HG03025 (cell line): Measurements from ENCODE around the gene CR1.
"Not testable (repeated sequence)": the region's sequence is repeated elsewhere in the genome, so short reads cannot be mapped to it uniquely, and the experiment has no call there.

Experiments used
- ATAC-seq: cut with Tn5 transposase; IDR thresholded peaks from one replicate; pipeline ENCODE4 v1.9.1; 2021; ENCODE audit warnings: mild to moderate bottlenecking, moderate library complexity; ENCODE audit not compliant: unreplicated experiment, low FRiP score

The CR1 gene

DNA sequence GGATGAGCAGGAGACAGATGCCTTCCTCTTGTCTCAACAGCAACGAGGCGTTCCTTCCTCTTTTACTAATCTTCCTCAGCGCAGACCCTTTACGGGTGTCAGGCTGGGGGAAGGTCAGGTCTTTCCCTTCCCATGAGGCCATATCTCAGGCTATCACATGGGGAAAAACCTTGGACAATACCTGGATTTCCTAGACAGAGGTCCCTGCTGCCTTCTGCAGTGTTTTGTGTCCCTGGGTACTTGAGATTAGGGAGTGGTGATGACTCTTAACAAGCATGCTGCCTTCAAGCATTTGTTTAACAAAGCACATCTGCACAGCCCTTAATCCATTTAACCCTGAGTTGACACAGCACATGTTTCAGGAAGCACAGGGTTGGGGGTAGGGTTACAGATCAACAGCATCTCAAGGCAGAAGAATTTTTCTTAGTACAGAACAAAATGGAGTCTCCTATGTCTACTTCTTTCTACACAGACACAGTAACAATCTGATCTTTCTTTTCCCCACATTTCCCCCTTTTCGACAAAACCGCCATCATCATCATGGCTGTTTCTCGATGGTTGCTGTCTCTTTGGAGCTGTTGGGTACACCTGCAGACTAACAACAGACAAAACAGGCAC, 139.7 kb downstream of the CR1 start:
- ATAC-seq = not testable (repeated sequence)

DNA sequence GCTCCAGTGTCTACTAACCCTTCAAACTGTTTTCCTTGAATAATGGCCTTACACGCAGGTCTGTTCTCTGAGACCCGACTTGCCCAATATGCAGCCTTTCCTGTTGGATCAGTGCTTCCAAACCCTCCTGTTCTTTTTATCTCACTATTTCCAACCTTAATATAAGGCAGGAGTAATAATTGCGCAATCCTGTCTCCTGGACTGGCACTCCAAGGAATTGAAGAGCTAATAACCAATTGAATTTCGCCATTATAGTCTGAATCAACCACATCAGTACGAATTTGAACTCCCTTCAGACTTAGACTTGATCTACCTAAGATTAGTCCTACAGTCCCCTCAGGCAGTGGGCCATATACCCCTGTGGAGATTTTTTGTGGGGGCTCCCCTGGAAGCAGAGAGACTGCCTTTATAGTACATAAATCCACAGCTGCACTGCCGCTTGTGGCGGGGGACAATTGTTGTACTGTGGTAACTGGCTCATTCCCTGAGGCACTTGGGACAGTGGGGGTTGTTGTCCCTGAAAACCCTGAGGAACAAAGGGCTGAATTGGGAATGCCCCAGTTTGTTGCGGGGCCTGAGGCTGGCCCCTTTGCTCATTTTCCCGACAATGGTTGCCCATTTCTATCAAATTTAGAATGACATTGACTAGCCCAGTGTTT, 142.7 kb downstream of the CR1 start:
- not testable (repeated sequence) for ATAC-seq

DNA sequence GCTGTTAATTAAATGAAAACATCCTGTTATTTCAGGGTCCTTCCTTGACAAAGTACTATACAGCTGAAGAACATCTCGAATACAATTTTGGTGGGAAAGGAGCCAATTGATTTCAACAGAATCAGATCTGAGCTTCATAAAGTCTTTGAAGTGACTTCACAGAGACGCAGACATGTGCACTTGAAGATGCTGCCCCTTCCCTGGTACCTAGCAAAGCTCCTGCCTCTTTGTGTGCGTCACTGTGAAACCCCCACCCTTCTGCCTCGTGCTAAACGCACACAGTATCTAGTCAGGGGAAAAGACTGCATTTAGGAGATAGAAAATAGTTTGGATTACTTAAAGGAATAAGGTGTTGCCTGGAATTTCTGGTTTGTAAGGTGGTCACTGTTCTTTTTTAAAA, 143.4 kb downstream of the CR1 start:
- not testable (repeated sequence) for ATAC-seq

DNA sequence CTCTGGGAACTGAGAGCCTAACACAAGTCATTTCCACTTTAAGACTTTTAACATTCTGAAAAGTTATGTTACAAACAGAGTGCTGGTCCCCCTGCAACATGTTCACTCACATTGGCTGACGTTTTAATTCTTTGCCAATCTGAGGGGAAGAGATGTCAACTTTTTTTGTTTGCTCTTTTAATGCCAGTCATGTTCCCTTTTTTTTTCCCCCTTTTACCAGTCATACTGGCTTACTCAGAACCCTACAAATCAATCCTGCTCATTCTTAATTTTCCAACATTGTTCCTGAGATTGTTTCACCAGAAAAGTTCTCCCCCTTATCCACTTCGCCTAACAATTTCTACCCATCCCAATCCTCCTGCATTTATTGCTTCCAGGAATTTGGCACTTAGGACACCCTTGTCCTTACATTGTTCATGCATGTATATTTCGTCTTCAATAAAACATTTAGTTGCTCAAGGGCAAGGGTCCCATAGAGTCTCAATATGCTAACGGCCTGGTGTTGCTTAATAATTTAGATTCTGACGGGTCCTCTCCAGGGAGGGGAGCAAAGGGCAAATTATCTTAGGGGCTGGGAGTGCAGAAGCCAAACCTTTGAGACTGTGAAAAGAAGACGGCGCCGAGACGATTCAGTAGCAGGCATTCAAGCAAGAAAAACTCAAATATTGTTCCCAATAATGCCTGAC, 148.4 kb downstream of the CR1 start:
- ATAC-seq = no peak

DNA sequence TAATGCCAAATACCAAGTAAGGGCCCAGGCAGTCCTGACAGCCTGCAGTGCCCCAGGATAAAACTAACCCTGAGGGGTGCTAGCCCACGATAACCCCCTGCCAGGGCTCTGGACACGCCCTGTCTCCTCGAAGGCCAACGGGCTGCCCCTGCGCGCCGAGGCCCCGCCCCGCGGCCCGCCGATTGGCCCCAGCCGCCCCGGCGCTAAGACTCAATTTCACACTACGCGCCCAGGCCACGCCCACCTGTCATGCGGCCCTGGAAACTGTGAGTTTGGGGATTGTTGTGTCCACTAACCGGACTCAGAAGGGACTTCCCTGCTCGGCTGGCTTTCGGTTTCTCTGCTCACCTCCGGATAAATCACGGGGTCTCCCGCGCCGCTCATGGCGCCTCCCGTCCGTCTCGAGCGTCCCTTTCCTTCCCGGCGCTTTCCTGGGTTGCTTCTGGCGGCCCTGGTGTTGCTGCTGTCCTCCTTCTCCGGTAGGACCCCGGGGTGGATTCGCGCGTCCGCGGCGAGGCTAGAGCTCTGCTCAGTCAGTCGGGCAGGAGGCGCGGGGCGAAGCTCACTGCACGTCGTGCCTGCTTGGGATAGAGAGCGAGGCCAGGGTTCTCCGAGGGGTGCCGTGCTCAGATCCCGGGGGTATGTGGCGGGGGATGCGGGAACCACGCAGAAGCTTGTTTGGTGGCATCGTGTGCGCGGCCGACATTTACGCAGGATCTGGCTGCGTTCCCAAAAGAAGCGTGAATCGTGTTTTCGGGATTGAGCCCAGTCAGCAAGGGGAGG, 149.1 kb downstream of the CR1 start, which contains the start of gene CR1L:
TSS of gene CR1L (plus strand) at position 282 of the 783 bp plus-strand sequence. CDS start at position 383, 101 bp downstream.
- ATAC-seq = peak; percentile 77

DNA sequence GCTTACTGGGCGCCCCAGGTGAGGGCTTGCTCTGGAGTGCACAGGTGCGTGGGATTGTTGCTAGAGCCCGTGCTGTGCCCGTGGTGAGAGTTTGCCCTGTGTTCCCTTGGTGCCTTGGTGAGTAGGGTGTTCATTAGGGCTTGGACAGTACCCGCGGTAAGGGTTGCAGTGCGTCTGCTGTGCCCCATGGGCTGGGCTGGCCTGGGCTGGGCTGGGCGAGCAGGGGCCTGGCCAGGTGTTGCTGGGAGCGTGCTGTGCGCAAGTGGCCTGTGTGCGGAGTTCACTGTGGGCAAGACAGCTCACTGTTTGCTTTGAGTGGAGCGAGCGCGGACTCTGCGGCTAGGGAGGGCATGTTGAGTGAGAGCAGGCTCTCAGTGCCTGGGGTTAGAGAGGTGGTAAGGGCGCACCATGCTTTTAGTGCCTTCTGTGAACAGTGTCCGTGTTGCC, 149.7 kb downstream of the CR1 start:
- no peak for ATAC-seq

DNA sequence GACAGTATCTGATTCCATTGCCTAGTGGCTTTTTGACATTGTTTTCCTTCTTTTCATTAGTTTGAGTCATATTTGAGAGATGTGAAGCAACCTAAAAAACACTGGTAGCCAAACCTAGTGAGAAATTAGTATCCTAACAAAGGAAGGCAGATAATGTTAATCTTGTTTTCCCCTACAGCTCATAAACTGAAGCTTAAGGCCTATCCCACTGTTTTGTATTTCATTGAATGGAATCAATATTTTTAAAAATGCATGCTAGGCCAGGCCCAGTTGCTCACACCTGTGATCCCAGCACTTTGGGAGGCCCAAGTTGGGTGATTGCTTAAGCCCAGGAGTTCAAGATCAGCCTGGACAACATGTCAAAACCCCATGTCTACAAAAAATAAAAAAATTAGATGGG, 150.2 kb downstream of the CR1 start:
- ATAC-seq = no peak

DNA sequence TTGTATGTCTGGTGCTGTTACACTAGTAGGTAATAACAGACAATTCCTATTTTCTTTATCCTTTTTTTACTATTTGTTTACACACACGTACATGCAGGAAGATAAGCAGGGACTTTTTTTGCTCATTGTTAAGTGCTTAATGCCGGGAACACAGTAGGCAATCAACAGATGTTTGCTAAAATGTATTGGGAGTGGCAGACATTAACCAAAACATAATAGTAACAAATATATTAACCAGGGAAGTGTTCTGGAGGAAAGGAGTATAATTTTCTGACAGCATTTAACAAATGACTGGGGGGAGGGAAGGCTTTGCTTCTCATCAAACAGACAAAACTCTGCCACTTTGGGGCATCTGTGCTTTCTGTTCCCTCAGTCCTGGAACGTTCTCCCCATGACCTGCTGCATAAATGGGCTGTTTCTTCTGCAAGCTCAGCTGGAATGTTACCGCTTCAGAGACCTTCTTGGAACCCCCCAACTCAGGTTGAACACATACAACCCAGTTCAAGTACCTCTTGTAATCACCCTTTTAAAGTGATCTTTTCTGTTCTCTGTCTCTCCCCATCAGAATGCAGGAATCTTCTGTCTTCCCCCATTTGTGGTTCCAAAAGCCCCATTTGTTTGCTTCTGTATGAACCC, 151.1 kb downstream of the CR1 start:
- no peak for ATAC-seq

DNA sequence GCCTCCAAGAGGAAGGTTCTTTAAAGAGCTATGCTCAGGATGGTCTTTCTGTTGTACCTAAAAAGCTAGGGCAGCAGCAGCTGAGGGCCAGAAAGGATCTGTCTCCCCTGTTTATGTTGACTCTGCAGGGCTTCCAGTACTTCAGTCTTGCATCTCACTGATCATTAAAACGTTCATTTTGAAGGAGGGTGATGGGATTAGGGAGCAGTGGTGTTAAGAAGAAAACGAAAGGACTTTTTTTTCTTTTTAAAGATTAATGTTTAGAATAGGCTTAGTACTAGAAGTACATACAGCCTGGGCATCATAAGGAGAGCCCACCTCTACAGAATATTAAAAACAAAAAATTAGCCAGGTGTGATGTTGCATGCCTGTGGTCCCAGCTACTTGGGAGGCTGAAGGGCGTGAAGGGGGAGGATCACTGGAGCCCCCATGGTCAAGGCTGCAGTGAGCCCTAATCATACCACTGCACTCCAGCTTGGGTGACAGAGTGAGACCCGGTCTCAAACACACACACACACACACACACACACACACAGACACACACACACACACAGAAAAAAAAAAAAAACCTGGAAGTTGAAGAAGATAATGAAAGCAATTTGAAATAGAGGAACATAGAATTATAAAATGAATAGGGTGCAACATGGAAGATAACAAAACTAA, 151.8 kb downstream of the CR1 start:
- ATAC-seq = no peak

DNA sequence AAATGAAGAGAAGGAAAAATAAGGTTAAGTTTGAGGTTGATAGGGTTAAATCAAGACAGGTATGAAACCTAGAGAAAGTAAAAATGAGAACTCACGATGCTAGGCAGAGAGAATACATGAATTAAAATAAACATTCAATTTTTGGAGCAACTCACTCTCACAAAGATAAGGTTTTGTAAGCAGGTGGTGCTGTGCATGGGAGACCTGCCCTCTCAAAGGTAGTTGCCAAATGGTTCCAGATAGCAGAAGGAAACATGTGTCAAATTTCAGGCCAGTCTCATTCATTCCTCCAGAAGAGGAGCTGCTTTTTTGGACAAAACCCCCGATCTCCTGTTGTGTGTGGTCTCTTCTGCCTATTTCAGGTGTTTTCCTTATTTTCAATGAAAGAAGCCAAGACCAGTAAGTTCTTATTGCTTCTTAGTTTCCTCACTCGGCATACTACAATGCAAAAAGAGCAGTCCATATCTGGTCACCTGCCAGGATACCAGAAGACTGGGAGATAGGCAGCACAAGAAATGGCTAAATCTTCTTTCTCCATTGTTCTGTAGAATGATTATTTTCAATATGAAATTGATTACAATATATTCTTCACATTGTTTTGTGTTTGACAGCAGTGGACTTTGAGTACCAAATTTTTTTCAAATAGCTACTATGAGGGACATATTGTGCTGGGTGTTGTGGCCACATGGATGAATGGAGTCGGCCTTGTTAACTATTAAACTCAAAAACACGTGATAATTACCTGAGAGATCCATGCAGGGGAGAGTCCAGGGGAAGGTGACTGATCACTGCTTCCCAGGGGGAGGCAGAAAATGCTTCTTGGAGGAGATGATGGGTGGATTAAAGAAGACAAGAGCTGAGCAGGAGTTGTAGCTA, 152.6 kb downstream of the CR1 start:
- ATAC-seq = no peak

DNA sequence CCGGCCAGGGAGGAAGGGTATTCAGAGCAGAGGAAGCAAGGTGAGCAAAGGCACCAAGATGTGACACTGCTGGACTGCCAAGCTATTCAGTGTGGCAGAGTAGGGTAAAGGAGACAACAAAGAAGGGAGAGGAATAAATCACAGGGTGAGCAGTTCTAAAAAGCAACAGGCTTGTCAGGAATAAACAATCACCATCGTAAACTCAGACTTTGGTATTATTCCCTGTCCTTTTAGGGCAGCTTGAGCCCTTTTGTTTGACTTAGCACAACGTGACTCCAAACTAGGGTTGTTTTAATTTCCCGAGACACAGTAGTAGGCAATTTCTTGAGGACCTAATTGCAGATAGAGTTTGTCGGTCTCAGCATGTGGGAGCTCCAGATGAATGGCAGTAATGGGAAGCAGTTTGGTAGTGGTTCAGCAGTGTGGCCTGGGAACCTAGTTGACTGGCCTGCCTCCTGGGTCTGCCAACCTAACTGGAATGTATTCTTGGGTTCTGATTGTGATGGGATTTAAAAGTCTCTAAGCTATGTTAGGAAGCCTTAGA, 153.3 kb downstream of the CR1 start:
- ATAC-seq = no peak

DNA sequence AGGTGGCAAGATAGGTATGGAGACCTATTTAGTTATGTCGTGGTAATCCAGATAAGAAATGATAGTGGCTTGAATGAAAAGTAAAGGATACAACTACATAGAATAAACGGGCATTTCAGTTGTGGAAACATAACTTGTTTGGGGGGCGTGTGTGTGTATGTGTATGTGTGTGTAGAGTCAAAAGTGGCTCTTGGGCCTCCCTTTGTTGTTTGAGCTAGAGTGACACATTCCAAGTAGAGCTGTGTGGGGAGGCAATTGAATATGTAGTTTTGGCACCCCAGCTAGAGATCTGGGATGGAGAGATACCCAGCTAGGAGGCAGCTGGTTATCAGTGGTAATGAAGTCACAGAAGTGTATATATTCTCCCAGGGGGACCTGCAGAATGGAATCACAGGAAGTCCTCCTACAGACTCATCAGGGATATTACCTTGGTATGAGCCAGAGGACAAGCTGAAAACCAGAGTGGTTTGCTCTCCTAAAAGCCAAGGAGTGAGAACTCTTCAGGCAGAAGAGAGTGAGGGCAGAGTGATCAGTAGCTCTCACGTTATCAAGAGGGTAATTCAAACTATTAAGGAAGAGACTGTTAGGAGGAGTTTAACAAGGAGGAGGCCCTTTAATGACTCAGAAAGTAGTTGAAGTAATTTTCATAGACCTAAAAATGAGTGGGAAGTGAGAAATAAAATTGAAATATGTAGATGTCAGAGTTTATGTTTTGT, 154.1 kb downstream of the CR1 start:
- ATAC-seq = no peak

DNA sequence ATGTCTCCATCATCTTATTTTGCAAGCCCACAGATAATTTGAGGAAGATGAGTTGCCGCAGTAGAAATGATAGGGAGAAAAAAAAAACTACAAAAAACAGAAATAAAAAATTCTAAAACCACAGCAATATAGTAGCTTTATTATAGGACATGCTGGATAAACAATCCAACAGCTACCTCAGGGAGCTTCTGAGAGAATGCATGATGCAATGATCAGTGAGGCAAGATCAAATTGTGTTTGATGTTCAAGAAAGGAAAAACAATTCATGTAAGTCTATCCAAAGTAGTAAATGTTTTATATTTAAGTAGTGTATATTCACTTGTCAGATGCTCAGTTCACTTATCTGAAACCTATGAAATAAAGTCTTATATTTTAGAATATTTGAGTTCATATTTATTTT, 155.6 kb downstream of the CR1 start:
- no peak for ATAC-seq

DNA sequence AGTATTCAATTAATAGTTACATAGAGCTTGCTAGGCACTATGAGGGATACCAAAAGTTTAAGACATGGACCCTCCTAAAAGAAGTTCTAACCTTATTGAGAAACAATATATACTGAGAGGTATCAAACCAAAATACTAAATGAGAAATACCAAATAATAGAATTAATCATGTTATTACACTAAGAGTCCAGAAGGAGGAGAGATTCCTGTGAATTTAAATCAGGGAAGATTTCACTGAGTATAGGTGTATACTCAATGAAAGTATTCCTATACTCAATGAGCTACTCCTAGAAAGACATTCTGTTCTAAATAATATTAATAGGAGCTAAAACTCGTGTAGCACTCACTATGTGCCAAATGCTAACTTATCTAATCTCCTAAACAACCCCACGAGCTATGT, 158.4 kb downstream of the CR1 start:
- ATAC-seq = no peak

DNA sequence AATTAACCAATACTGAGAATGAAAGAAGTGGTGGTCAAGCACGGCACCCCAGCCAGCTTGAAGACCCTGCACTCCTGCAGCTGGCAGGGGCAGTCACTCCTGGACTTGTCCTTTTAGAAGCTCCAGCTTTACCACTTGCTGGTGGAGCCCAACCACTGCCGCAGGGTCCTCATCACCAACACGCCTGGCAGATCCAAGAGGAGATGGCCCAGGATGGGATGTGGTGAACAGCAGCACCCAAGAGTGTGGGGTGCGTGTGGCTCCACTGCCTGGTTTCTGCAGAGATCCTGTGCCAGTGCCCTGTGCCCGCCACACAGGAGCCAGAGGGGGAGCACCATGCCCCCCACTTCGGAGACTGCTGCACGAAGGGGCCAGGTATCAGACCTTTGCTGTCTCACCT, 162.5 kb downstream of the CR1 start:
- ATAC-seq = no peak

DNA sequence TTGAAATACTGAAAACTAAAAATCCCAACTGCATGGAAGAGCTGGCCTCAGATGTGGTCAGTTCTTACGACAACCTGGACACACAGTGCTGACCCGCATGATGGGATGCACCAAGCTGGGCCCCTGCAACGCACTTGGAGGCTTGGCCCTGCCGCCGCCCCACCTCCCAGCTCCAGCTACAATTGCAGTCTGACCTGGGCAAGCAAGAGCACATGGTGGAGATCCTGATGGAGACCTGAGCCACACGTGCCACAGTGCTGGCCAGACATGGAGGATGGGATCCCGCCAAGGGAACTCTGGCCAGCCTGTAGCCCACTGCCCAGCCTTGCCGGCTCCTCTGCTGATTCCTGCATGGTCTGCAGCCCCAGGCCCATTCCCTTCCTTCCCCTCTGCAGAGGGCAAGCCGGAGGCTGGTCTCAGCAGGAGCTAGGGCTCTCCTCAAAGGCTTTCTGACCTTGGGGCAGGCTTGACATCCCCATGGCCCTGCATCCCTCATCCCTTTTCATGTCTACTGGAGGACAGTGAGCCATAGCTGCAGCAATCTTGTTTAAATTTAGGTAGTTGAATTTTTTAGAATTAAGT, 163.0 kb downstream of the CR1 start:
- no peak for ATAC-seq

DNA sequence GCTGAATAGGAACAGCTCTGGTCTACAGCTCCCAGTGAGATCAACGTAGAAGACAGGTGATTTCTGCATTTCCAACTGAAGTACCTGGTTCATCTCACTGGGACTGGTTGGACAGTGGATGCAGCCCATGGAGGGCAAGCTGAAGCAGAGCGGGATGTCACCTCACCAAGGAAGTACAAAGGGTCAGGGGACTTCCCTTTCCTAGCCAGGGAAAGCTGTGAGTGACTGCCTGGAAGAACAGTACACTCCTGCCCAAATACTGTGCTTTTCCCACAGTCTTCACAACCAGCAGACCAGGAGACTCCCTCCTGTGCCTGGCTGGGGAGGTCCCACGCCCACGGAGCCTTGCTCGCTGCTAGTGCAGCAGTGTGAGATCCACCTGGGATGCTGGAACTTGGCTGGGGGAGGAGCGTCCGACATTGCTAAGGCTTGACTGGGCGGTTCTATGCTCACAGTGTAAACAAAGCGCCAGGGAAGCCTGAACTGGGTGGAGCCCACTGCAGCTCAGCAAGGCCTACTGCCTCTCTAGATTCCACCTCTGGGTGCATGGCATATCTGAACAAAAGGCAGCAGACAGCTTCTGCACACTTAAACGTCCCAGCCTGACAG, 163.7 kb downstream of the CR1 start:
- ATAC-seq = no peak
